ENCODE results near the gene RAB3C. TPM values are rescaled to one million over a fixed set of nuclear protein-coding genes. Genes with fewer than 3 reads are reported as not detected.
"Not testable (repeated sequence)": the region's sequence is repeated elsewhere in the genome, so short reads cannot be mapped to it uniquely, and the experiment has no call there.

RAB3C gene
- total RNA-seq, 2 experiments from 2014 or later = not detected

DNA sequence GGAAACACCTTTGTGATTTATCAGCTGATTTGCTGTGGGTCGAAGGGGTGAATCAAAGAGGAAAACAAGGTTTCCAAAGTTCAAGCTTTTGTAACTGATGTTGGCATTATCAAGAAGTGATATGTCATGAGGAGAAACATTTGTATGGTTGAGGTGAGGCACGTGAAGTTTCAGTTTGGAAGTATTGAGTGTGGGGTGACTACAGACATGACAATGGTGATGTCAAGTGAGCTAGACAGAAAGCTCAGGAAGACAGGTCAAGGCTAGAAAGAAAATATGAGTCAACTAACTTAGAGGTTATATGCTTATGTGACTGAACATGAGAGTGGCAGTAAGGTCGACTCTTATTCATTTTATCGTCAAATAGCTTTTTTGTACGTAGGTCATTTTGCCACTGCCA is 99.1 kb downstream of the RAB3C start:
- Mint-ChIP-seq H3K4me3 (no peak overlapping the region), H3K27ac (no peak overlapping the region), H3K36me3 (no peaks in the 10 kb centered on the region), H3K9me3 (no peaks in the 10 kb centered on the region), H3K4me1 (no peaks in the 10 kb centered on the region), H3K27me3 (no peaks in the 10 kb centered on the region)
- DNase-seq = no peak

DNA sequence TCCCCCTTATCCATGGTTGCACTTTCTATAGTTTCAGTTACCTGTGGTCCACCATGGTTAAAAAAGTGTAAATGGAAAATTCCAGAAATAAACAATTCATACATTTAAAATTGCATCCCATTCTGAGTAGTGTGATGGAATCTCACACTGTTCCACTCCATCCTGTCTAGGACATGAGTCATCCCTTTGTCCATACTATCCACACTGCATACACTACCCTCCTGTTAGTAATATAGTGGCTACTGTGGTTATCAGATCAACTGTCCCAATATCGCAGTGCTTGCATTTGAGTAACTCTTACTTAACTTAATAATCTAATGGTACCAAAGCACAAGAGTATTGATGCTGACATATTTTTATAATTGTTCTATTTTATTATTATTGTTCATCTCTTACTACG is 100.7 kb downstream of the RAB3C start:
- no peaks in the 10 kb centered on the region for H3K36me3 Mint-ChIP-seq
- no peak overlapping the region for H3K4me3 Mint-ChIP-seq
- no peak overlapping the region for H3K27ac Mint-ChIP-seq
- H3K27me3 Mint-ChIP-seq = no peaks in the 10 kb centered on the region
- no peak for DNase-seq
- H3K4me1 Mint-ChIP-seq = no peaks in the 10 kb centered on the region
- H3K9me3 Mint-ChIP-seq = no peaks in the 10 kb centered on the region

DNA sequence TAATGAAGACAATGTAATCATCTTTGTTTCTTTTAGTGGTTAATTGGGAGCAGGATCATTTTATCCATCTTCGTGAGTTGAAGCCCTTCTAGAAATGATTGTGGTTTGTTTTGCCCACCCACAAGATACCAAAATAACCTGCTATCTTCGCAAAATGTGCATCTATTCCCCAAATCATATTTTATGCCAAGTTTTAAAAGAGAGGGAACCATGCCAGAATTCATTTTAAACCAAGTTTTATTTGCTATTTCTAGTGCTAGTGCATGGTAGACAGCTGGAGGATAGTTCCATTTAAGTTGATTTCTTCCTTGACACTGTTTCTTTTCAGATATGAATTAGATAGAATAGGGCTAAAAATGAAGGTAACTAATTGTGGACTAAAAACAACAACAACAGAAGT is 104.2 kb downstream of the RAB3C start:
- H3K4me3 Mint-ChIP-seq = no peak overlapping the region
- H3K27ac Mint-ChIP-seq = no peak overlapping the region
- no peaks in the 10 kb centered on the region for H3K27me3 Mint-ChIP-seq
- no peaks in the 10 kb centered on the region for H3K36me3 Mint-ChIP-seq
- no peaks in the 10 kb centered on the region for H3K9me3 Mint-ChIP-seq
- no peaks in the 10 kb centered on the region for H3K4me1 Mint-ChIP-seq
- DNase-seq = no peak

DNA sequence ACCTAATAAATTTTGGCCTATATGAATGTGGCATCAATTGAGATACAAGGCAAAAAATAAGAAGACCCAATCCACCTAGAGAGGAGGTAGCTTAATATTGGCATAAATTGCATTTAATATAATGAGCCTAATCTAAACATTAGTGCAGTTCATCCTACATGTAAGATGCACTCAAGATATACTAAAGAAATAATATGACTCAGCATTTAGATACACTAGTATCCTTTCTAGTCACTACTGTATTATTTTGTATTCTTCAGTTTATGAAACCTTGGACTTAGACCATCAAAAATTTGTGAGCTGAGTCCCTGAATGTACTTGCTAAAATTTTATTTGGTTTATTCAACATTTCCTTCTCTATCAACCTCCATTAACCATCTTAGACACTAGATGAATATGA is 104.7 kb downstream of the RAB3C start:
- Mint-ChIP-seq H3K4me3 (no peak overlapping the region), H3K36me3 (no peaks in the 10 kb centered on the region), H3K9me3 (no peaks in the 10 kb centered on the region), H3K27me3 (no peaks in the 10 kb centered on the region), H3K4me1 (no peaks in the 10 kb centered on the region), H3K27ac (no peak overlapping the region)
- DNase-seq = no peak

GRCh38 chr5:58699088-58699761 is 116.3 kb downstream of the RAB3C start:
- H3K4me1 Mint-ChIP-seq, H3K36me3 Mint-ChIP-seq, H3K27ac Mint-ChIP-seq, DNase-seq, H3K27me3 Mint-ChIP-seq, H3K4me3 Mint-ChIP-seq: not testable (repeated sequence)
- peaks cover 14% of the 10 kb centered on the region for H3K9me3 Mint-ChIP-seq

DNA sequence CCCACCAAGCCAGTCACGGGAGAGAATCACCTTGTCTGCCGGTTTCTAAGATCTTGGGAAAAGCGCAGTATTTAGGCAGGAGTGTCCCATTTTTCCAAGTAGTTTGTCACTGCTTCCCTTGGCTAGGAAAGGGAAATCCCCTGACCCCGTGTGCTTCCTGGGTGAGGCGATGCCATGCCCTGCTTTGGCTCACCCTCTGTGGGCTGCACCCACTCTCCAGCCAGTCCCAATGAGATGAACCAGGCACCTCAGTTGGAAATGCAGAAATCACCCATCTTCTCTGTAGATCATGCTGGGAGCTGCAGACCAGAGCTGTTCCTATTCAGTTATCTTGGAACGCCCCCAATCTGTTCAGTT is 116.9 kb downstream of the RAB3C start:
- no peaks in the 10 kb centered on the region for H3K36me3 Mint-ChIP-seq
- no peak for DNase-seq
- H3K27me3 Mint-ChIP-seq = peaks cover 3% of the 10 kb centered on the region

GRCh38 chr5:58703925-58704555 is 121.2 kb downstream of the RAB3C start:
- no peak for DNase-seq
- H3K27ac Mint-ChIP-seq = no peak overlapping the region
- H3K4me1 Mint-ChIP-seq = no peaks in the 10 kb centered on the region
- no peaks in the 10 kb centered on the region for H3K9me3 Mint-ChIP-seq
- no peak overlapping the region for H3K4me3 Mint-ChIP-seq
- no peaks in the 10 kb centered on the region for H3K36me3 Mint-ChIP-seq
- peaks cover 3% of the 10 kb centered on the region for H3K27me3 Mint-ChIP-seq

More for the DNA sequence above, 116.9 kb downstream of the RAB3C start:
- Mint-ChIP-seq H3K27ac (no peak overlapping the region), H3K4me1 (no peaks in the 10 kb centered on the region), H3K4me3 (no peak overlapping the region), H3K9me3 (peaks cover 14% of the 10 kb centered on the region)

GRCh38 chr5:58706736-58707135 is 123.9 kb downstream of the RAB3C start:
- no peaks in the 10 kb centered on the region for H3K9me3 Mint-ChIP-seq
- no peaks in the 10 kb centered on the region for H3K36me3 Mint-ChIP-seq
- H3K27me3 Mint-ChIP-seq = peaks cover 3% of the 10 kb centered on the region
- H3K4me3 Mint-ChIP-seq = no peak overlapping the region
- no peak overlapping the region for H3K27ac Mint-ChIP-seq
- no peak for DNase-seq
- H3K4me1 Mint-ChIP-seq = no peaks in the 10 kb centered on the region

DNA sequence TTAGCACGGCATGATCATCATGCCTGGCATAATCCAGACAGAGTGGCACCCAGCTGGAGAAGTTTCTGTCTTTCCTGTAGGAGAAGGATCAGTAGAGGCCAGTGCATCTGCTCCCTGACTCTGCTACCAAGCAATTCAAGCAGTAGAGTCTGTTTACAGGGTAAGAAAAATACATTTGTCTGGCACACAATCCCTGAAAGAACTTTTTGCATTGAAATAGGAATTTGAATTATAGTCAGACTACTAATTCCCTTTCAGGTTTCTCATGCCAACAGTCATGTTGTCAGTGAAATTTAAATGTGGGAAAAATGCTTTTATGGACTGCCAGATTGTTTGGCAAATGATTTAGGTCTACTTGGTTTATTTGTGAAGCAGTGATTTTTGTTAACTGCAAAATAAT is 125.6 kb downstream of the RAB3C start:
- peaks cover 1% of the 10 kb centered on the region for H3K27me3 Mint-ChIP-seq
- no peaks in the 10 kb centered on the region for H3K4me1 Mint-ChIP-seq
- no peaks in the 10 kb centered on the region for H3K36me3 Mint-ChIP-seq
- DNase-seq = no peak
- H3K4me3 Mint-ChIP-seq = no peak overlapping the region
- H3K9me3 Mint-ChIP-seq = no peaks in the 10 kb centered on the region
- no peak overlapping the region for H3K27ac Mint-ChIP-seq

- H3K4me1 Mint-ChIP-seq, H3K27me3 Mint-ChIP-seq, H3K36me3 Mint-ChIP-seq, DNase-seq, H3K9me3 Mint-ChIP-seq, H3K27ac Mint-ChIP-seq, H3K4me3 Mint-ChIP-seq: not testable (repeated sequence)
Measured at GRCh38 chr5:58710425-58710824, 127.5 kb downstream of the RAB3C start.

GRCh38 chr5:58710871-58711270 is 128.0 kb downstream of the RAB3C start:
- peaks cover 3% of the 10 kb centered on the region for H3K9me3 Mint-ChIP-seq
- H3K4me3 Mint-ChIP-seq = no peak overlapping the region
- no peak for DNase-seq
- no peak overlapping the region for H3K27ac Mint-ChIP-seq
- no peaks in the 10 kb centered on the region for H3K4me1 Mint-ChIP-seq
- no peaks in the 10 kb centered on the region for H3K36me3 Mint-ChIP-seq
- H3K27me3 Mint-ChIP-seq = no peaks in the 10 kb centered on the region

GRCh38 chr5:58711965-58712364 is 129.1 kb downstream of the RAB3C start:
- Mint-ChIP-seq H3K27ac (no peak overlapping the region), H3K36me3 (no peaks in the 10 kb centered on the region), H3K4me1 (no peaks in the 10 kb centered on the region), H3K9me3 (peaks cover 3% of the 10 kb centered on the region), H3K4me3 (no peak overlapping the region), H3K27me3 (no peaks in the 10 kb centered on the region)
- no peak for DNase-seq

DNA sequence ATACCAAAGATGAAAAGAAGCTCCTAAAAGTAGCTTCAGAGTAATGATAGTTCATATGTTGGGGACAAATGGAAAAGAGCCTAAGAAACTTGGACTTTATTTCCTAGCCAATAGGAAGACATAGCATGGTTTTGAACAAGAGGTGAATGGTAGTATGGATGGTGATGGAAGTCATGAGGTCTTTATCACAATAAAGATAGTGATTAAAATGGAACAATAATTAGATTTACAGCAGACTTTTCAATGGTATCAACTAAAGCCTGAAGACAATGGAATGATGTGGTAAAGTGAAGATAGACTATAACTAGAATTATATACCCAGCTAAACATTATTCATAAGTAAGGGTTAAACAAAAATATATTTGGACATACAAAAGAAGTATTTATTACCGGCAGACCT is 131.2 kb downstream of the RAB3C start:
- Mint-ChIP-seq H3K27ac (no peak overlapping the region), H3K4me3 (no peak overlapping the region), H3K4me1 (no peaks in the 10 kb centered on the region)

DNA sequence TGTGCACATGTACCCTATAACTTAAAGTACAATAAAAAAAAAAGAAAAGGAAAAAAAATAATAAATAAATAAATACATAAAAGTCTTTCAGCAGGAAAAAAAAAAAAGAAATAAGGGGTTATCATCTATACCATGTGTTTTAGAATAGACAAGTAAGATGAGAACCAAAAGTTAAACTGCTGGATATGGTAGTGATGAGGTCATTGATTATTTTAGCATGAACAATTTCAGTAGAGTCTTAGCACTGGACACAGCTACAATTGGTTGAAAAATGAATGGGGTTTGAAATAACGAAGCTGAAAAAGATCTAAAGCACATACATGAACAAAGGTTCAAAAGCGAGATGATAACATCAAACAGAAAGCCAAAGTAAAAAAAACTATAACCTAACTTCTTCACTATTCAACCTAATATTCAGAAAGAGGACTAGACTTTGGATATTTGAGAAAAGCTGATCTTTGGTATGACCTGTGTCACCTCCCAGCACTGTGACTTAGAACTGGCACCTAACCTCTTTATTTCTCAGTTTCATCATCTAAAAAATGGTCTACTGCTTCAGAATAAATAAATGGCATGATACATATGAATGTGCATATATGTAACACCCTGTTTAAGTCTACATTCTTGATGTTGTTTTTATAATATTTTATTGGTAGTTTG is 133.3 kb downstream of the RAB3C start:
- no peaks in the 10 kb centered on the region for H3K27me3 Mint-ChIP-seq
- H3K36me3 Mint-ChIP-seq = no peaks in the 10 kb centered on the region
- no peak overlapping the region for H3K4me3 Mint-ChIP-seq
- peaks cover 3% of the 10 kb centered on the region for H3K9me3 Mint-ChIP-seq
- H3K4me1 Mint-ChIP-seq = no peaks in the 10 kb centered on the region
- no peak for DNase-seq
- H3K27ac Mint-ChIP-seq = no peak overlapping the region

More for the DNA sequence above, 131.2 kb downstream of the RAB3C start:
- H3K36me3 Mint-ChIP-seq = no peaks in the 10 kb centered on the region
- no peaks in the 10 kb centered on the region for H3K27me3 Mint-ChIP-seq
- H3K9me3 Mint-ChIP-seq = peaks cover 3% of the 10 kb centered on the region
- DNase-seq = no peak

DNA sequence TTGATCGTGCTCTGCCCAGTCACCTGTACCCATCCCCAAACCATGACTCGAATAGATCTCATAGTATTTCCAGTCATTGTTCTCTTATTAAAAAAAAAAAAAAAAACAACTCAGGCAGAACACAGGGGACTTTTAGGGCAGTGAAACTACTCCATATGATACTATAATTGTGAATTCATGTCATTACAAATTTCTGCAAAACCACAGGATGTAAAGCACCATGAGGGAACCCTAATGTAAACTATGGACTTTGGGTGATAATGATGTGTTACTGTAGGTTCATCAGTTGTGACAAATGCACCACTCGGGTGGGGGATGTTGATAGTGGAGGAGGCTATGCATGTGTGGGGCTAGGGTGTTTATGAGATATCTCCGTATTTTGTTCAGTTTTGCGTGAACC is 133.8 kb downstream of the RAB3C start:
- H3K4me3 Mint-ChIP-seq = no peak overlapping the region
- H3K36me3 Mint-ChIP-seq = no peaks in the 10 kb centered on the region
- H3K9me3 Mint-ChIP-seq = peaks cover 3% of the 10 kb centered on the region
- no peak overlapping the region for H3K27ac Mint-ChIP-seq
- H3K4me1 Mint-ChIP-seq = no peaks in the 10 kb centered on the region
- H3K27me3 Mint-ChIP-seq = no peaks in the 10 kb centered on the region
- no peak for DNase-seq
